ENCODE measurements around the gene CHD2.
A peak's percentile ranks its signal among the peaks of the same experiment; 100 is the strongest.
"Not testable (repeated sequence)": the region's sequence is repeated elsewhere in the genome, so short reads cannot be mapped to it uniquely, and the experiment has no call there.

CHD2 gene

GRCh38 chr15:92899948-92900730 is at the start of gene CHD2:
TSS of gene CHD2 (plus strand) at chr15:92900324. CDS start at chr15:92901238, 914 bp downstream.
- DNase-seq, result peak; percentile 84

DNA sequence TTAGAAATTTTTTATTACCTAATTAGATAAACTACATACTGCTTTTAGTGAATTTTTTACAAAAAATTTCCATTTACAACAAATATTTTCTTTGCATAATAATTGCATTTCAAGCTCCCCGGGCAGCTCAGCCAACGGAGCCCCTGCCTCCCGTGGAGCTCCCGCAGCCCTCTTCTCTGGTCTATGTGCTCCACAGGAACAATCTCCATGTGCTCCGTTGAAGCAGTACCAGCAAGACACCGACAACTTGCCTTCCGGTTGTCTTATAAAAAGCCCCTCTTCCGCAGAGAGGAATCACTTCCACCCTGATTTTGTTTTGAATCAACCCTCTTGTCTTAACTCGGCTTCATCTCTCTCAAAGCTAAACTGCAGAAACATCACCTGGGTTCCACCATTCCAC is 46.9 kb upstream of the CHD2 start:
- DNase-seq, result no peak

DNA sequence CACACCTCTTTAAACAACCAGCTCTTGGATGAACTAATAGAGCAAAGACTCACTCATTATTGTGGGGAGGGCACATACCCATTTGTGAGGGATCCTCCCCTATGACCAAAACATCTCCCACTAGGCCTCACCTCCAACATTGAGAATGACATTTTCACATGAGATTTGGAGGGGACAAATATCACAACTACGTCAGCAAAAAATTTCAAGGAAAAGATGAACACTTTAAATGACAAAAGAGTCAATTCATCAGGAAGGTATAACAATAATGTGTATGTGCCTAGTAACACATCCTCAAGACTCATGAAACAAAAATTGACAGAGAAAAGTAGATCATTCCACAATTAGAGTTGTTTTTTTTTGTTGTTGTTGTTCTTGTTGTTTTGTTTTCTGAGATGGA is 38.4 kb upstream of the CHD2 start:
- DNase-seq, result no peak

- DNase-seq, result no peak
These were observed 35.9 kb upstream of the CHD2 start for GRCh38 chr15:92864127-92864814.

- no peak for DNase-seq
These were observed 30.7 kb upstream of the CHD2 start for GRCh38 chr15:92869263-92869940.

DNA sequence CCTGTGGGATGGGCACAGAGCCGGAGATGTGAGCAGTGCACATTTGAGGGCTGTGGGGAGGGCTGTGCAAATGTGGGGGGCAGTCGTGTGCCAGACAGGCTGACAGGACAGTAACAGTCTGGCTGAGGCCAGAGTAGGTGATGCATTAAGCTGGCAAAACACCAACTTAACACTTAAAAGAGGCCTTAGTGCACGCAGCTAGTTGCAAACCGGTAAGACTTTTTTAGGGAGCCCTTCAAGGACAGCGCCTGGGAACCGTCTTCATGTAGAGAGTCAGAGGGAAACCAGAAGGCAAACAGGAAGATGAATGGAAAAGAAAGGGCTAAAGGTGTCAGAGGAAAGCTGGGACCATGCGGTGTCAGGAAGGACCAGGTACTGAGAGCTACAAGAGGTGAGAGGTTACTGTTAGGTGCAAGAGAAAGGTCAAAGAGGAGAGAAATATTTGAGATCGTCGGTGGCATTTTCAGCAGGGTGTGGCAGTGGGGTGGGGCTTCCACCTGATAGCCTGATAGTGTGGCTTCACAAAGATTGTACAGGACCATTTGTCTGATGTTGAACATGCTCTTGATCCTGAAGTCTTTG is 30.0 kb upstream of the CHD2 start:
- no peak for DNase-seq

- not testable (repeated sequence) for DNase-seq
These were observed 27.2 kb upstream of the CHD2 start for GRCh38 chr15:92872967-92873366.

DNA sequence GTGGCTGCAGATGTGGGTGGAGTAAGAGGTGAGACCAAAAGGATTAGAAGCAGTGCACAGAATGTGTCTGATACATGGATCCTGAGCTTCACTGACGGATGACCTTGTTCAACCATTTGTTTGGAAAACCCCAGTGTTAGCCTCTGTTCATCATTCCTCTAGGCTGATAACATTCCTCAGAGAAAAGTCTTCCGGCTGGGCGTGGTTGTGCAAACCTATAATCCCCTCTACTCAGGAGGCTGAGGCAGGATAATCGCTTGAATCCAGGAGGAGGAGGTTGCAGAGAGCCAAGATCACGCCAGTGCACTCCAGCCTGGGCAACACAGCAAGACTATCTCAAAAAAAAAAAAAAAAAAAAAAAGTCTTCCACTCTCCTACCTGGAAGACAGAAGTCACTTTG is 23.1 kb upstream of the CHD2 start:
- no peak for DNase-seq

GRCh38 chr15:92877416-92877815 is 22.7 kb upstream of the CHD2 start:
- DNase-seq, result no peak

DNA sequence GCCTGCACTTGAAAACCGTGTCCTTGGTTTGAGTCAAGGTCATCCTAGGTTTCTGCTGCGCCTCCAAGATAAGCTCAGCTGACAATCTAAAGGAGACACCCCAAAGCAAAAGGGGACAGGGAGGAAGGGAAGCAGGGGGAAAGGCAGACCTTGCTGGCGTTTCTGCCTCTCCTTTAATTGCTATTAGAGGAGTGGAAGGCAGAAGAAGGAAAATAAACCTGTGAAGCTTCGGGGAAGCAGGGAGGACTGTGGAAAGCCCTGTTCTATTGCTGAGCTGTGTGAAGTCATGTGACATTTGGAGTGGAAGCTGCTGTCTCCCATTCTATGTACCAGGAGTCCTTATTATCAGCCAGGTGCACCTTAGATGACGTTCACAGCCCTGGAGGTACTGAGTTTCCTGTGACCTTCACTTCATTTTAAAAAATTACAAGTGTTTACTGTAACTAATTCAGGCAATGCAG is 21.5 kb upstream of the CHD2 start:
- DNase-seq, result no peak

GRCh38 chr15:92879949-92880725 is 20.0 kb upstream of the CHD2 start:
- DNase-seq, result no peak

DNA sequence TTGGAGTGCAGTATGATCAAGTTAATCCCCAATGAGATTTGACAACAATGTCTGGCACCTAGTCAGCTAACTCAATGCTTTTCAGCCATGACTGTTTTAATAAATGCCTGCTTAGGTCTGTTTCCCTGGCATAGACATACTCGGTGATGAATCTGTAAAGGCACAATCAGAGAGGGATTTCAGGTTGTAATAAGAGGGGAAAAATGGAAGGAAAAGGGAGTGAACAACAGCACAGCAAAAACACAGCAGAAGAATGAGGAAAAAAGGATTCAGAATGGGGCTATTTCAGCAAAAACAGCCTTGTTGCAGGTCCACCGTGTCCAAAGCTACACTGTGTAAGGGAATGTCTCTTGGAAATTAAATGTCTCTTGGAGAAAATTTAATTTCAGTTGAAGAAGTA is 19.3 kb upstream of the CHD2 start:
- no peak for DNase-seq

DNA sequence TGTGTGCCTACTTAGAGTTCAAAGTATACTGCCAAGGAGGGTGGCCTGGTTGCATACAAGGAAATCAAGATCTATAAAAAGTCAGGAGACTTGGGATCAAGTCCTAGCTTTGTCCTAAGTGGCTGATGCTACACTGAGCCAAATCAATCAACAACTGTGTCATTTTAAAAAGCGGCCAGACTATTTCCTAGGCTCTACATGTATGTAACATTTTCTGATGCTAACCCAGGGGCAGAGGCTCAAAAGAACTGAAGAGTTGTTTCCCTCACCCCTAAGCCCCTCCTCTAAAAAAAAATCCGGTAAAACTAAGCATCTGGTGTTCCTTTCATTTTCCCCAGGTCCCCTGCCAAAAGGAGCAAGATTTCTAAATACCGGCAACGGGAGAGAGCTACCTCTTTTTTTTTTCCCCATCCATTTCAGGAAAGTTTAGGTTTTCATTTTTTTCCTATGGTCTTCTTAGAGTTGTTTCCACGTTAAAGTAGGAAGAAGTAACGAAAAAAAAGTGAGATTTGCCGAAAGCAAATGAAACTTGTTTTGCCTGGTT is 18.8 kb upstream of the CHD2 start:
- no peak for DNase-seq

- peak; percentile 99 for DNase-seq
These were observed 18.1 kb upstream of the CHD2 start for GRCh38 chr15:92881802-92882696.

- DNase-seq, result no peak
These were observed 17.4 kb upstream of the CHD2 start for GRCh38 chr15:92882697-92883162.

DNA sequence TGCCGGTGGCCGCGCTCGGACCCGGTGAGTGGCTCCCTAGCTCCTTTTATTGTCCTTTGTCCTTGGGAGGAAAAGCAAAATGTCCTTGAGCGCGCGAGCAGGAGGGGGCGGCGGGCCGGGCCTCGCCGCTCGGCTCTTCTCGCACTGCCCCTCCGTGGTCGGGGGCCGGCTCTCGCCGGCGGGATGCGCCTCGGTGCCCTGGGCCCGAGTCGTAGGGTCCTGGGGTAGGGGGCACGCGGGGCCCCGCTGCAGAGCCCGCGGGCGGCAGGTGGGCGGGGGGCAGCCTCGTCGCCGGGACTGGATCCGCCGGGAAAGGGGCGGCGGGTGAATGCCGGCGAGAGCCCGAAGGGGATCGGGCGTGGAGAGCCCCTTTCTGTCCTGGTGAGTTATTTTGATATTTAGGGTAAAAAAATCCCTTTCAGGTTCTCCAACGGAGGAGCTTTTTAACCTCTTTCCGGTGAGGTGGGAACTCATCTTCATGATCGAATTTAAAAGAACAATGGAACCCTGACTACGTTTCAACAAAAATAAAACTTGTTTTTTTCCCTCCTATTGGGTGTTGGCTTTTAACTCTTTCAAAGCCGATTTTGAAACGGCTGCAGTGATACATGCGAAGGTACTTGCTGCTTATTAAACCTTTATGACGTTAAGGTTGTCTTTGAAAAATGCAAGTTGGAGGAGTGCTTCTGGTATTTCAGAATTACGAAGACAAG is 16.8 kb upstream of the CHD2 start:
- peak; percentile 78 for DNase-seq

DNA sequence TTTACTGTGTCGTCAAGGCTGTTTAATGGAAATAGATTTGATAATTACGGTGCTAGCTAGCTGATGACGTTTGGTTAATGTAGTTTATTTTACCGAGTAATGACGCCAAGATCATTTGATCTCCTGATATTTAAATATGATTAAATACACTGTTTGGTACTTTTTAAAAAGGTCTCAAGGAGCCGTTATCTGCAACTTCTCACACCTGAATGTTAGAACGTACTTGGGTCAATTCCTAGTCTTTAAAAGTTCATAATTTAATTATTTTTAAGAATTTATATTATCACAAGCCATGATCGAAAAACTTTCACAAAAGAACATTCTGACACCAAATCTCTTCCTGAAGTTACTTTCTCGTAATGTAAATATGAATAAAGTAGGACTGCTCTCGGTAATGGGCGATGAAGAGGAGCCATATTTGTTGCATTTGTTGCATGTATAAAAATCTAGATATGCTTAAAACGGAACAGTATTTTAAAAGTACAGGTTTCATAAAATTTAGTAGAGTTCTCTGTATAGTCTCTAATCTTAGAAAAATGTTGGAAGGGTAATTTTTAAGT is 16.2 kb upstream of the CHD2 start:
- no peak for DNase-seq

DNA sequence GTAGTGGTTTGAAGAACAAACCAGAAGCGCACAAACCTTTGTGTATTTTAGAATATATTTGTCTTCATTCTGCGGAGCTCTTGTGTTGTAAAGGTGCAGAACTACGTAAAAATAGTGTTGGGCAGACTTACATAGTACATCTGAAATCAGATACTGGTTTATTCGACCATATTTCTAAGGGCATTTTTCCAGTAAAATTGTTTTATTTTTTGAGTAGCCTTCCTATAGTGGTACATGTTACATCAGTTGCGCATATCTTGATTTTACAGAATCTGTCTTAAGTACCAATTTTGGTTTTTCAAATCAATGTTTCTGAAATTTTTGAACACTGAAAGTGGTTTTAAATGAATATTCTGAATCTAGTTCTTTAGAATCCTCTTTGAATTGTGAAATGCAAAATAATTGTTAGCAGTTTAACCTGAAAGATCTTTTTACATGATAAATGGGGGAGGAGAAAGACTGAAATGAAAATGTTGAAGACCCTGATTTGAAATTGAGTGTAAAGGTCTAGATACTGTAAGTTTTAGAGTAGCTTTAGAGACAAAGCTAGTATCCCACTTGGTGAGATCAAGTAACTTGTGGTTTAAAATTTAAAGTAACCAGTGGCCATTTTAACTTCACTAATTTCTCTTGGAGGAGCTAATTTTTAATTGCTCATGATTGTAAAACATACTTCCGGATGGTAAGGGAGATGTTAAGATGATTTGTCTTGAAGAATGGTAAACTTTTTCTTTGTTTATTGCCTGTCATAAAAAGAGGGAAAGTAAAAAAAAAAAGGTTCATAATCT is 15.5 kb upstream of the CHD2 start:
- DNase-seq, result peak; percentile 58

Data from CD4-positive, alpha-beta T cell treated with Interleukin-12 subunit alpha and Interleukin-12 subunit beta, for 1 hour (primary cell).